Activated CD4-positive, alpha-beta T cell treated with anti-CD3 and anti-CD28 coated beads for 48 hours (primary cell): Measurements from ENCODE around the gene QRSL1.
"Not testable (repeated sequence)": the region's sequence is repeated elsewhere in the genome, so short reads cannot be mapped to it uniquely, and the experiment has no call there.

ENCODE experiments used
- DNase-seq: peaks from one replicate; pipeline ENCODE4 v3.0.0-alpha.2; 2020

QRSL1 gene

DNA sequence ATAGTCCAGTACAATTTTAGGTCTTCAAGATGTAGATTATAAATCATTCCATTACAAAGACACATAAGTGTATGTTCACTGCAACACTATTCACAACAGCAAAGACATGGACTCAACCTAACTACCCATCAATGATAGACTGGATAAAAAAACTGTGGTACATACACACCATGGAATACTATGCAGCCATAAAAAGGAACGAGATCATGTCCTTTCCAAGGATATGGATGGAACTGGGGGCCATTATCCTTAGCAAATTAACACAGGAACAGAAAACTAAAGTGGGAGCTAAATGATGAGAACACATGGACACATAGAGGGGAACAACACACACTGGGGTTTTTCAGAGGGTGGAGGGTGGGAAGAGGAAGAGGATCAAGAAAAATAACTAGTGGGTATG lies 6.3 kb upstream of the QRSL1 start:
- DNase-seq, result no peak

DNA sequence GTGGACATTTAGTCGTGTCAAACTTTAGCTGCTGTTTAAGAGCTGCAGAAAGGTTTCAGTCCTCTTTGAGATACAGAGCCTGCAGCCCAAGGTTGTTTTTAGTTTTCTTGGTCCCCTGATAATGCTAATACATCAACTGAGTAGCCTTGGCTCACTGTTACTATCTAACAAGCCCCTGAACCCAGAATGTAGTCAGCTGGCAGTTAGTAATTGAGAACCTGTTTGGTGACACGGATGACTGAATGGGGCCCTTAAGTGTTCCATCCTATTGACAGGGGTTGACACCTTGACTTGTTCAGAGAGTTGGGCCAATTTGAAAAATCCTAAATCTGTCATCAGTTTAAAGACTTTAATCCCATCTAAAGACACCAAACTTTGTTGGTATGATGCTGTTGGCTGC lies 2.9 kb upstream of the QRSL1 start:
- no peak for DNase-seq

GRCh38 chr6:106627760-106628159 lies 1.6 kb upstream of the QRSL1 start:
- not testable (repeated sequence) for DNase-seq

GRCh38 chr6:106628658-106629102 lies 698 bp upstream of the QRSL1 start:
- DNase-seq, result no peak

GRCh38 chr6:106629859-106630163 lies 433 bp downstream of the QRSL1 start:
- DNase-seq, result no peak

DNA sequence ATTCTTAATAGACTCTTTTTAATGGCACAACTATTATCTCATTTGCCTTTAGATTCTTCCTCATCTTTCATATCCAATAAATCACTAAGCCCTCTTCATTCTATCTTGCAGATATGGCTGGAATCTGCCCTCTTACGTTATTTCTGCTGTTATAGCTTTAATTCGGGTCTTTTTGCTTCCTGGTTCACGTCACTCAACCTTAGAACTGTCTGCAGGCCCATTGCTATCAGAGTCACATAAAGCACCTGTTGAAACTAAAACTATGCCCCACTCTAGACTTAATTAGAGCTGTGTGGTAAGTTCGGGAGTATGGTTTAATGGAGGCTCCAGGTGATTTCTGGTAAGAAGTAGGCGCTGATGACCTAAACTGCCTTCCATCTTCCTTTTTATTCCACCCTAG lies 988 bp downstream of the QRSL1 start:
- DNase-seq, result no peak

DNA sequence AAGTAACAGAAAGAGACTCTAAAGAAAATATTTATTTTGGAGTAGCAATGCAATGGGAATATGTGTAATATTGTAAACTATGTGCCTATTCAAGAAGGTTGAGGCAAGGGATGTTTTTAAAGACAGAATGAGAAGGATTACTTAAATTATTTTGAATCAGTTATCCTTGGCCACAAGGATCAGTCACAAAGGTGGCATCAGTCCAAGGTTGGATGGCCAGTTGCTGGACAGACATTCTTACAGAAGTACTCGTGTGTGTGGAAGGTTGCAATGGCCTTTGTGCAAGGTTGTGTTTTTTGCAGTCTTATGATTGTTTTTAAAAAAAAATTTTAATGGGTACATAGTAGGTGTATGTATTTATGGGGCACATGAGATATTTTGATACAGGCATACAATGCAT lies 2.0 kb downstream of the QRSL1 start:
- no peak for DNase-seq

DNA sequence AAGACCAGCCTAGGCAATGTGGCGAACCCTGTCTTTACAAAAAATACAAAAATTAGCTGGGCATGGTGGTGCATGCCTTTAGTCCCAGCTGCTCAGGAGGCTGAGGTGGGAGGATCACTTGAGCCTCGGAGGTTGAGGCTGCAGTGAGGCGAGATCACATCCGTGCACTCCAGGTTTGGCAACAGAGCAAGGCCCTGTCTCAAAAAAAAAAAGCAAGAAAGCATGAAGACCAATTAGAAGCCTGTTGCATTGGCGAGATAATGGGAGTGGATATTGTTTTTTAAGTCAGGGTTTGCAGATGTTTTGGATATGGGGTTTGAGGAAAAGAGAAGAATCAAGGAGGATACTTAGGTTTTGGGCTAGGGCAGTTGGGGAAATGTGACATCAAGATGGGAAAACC lies 5.2 kb downstream of the QRSL1 start:
- DNase-seq, result no peak

DNA sequence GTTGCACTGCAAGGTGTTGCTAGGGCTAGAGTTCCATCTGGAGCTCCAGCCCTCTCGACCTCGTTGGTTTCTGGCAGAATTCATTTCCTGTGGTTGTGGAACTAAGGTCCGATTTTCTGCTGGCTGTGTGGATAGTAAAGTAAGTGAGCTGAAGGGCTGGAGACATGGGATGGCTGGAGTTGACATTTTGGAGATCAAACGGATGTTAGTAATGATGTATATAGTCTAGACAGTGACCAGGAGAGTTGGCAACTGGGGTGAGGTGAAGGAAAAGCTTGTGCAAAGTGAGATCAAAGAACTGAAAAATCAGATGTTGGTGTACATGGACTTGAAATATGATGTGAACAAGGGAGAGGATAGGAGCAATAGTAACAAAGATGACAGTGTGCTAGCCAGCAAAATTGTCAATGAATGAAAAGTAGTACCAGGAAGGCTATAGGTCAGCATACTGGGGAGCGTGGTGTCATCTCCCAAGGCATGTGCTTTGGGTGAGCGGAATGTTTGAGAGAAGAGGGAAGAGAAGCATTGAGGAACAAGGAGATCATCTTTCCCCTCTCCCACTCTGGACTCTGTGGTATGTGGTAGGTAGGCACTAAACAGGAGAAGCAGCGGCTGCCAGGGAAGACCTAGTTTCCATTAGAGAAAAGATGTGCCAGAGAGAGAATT lies 7.8 kb downstream of the QRSL1 start:
- no peak for DNase-seq

GRCh38 chr6:106637717-106638341 lies 8.5 kb downstream of the QRSL1 start:
- DNase-seq, result no peak

GRCh38 chr6:106639812-106640211 lies 10.4 kb downstream of the QRSL1 start:
- no peak for DNase-seq

DNA sequence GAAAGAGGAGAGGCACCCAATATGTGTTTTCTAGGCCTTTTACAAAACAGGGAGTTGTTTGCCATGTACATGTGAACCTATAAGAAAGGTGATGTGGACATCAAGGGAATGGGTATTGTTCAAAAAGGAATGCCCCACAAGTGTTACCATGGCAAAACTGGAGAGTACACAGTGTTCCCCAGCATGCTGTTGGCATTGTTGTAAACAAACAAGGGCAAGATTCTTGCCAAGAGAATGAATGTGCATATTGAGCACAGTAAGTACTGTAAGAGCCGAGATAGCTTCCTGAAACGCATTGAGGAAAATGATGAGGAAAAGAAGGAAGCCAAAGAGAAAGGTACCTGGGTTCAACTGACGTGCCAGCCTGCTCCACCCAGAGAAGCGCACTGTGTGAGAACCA lies 13.1 kb downstream of the QRSL1 start:
- DNase-seq, result no peak

DNA sequence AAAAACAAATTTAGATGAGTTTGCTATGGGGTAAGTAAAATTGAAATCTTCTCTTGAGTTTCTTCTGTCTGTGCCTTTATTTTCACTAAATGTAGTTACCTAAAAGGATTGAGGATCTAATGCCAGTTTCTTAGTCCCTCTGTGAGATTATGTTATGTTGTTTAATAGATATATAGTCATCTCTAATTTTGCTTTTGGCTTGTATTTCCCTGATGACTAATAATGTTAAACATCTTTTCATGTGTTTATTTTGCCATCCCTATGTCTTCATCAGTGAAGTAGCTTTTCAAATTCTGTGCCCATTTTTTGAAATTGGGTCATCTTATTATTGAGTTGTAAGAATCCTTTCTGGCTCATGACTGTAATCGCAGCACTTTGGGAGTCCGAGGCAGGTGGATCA lies 13.7 kb downstream of the QRSL1 start:
- DNase-seq, result no peak

- DNase-seq, result no peak
Observed at GRCh38 chr6:106648651-106649308, 19.4 kb downstream of the QRSL1 start.

DNA sequence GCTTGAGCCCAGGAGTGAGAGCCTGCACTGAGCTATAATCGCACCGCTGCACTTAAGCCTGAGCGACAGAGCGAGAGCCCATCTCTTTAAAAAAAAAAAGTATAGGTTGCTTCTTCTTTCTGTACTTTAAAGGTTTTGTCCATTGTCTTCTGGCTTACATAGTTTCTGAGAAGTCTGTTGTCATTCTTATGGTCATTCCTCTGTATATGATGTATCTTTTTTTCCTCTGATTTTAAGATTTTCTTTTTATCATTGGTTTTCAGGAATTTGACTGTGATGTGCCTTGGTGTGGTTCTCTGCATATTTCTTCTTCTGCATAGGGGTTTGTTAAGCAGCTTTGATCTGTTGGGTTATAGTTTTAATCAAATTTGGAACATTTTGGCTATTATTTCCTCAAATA lies 29.1 kb downstream of the QRSL1 start:
- DNase-seq, result no peak

- no peak for DNase-seq
Observed at GRCh38 chr6:106659859-106660258, 30.5 kb downstream of the QRSL1 start.

DNA sequence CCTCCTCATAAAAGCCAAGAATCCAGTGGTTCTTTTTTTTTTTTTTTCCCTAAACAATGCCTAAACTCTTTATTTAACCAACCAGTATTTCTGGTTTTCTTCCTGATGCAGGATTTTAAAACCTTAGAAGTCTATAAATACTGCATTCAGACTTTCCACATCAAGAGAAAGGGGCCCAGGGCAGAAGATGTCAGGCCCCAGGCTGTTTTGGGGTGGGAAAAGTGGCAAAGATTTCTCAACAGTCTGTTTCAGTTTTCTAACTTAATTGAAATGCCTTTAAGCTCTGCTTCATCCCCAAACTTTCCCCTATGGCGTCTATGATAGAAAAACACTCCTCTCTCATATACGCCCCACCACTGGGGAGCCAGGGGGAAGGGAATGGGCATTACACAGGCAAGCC lies 33.1 kb downstream of the QRSL1 start:
- DNase-seq, result no peak

DNA sequence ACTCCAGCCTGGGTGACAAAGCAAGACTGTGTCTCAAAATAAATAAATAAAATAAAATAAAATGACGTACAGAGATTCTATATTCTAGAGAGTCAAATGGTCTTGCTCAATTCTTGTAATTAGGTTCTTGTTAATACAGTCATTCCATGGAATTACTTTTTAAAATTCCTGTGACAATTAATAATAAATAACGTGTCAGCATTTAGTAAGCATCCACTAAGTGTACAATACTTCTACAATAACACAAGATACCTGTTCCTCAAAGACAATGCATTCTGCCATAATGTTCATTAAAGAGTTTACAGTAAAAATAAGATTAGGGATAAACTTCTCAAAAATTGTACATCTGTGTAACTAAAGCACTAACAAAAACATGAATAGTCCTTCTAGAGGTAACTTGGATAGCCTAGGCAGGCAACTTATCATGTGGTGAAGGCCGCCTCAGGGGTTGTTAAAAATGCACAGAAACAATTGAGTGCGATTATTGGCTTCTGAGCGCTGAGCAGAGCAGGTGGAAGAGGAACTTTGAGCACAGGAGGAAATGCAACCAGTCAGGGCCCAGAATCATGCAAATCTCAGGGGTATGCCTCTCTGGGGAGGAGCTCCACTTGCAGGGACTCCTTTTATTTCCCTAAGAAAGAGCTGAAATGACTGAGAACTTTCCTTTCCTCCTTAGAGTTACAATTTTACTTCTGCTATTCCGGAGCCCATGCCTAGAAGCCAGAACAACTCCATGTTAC lies 37.1 kb downstream of the QRSL1 start:
- DNase-seq, result no peak

GRCh38 chr6:106667022-106667402 lies 37.6 kb downstream of the QRSL1 start:
- no peak for DNase-seq

- DNase-seq, result no peak
Observed at GRCh38 chr6:106670236-106670635, 40.9 kb downstream of the QRSL1 start.

DNA sequence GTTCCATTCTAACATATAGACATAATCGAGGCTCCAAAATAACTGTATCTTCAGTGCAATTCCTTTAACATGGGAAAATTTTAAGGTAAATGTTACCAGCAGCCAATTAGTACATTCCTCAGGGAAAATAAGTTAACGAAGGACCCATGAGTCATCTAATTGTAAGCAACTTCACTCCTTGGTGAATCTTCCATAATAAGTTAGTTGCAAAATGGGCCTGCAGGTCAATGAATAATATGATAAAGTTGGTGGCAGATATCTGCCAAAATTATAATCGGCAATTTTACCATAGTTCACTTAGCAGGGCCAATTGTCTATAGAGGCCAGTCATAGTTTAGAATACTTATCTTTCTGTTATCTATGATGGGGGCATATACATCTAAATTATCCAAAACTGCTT lies 42.3 kb downstream of the QRSL1 start:
- no peak for DNase-seq

DNA sequence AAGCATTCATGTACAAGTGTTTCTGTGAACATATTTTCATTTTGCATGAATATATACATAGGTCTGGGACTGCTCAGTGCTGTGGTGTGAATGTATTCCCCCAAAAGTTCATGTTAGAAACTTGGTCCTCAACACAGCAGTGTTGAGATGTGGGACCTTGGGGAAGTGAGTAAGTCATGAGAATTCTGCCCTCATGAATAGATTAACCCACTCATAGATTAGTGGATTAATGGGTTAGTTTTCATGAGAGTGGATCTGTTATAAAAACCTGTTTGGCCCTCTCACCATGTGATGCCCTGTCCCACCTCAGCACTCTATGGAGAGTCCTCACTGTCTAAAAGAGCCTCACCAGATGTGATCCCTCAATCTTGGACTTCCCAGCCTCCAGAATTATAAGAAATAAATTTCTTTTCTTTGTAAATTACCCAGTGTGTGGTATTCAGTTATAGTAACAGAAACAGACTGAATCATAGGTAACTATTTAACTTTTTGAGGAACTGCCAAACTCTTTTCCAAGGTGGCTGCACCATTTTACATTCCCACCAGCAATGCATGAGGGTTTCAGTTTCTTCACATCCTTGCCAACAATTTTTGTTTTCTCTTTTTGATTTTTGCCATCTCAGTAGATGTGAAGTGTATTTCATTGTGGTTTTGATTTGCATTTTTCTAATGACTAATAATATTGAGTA lies 45.3 kb downstream of the QRSL1 start:
- no peak for DNase-seq

GRCh38 chr6:106677282-106677681 lies 47.9 kb downstream of the QRSL1 start:
- DNase-seq, result no peak
